GM13977 (cell line): ENCODE measurements around the gene SCAF4.

Source experiments
- DNase-seq: peaks from one replicate; pipeline ENCODE4 v3.0.0; 2012; ENCODE audit warnings: low spot score
- in situ Hi-C: fragments of 300-500 bp; cut with MboI; formaldehyde crosslinking; loops from one replicate; pipeline ENCODE4 v1.12.0; 2022; ENCODE audit warnings: low sequenced_read_pairs, low pct_unique_long_range_greater_than_20kb, mixed read lengths, inconsistent platforms; ENCODE audit not compliant: unreplicated experiment
- TF ChIP-seq, protein P1 (sequence below): IDR thresholded peaks from 2 replicates; pipeline ENCODE4 v1.5.1; 2012; ENCODE audit warnings: mild to moderate bottlenecking, control low read depth; ENCODE audit not compliant: insufficient read depth; ENCODE audit errors: extremely low read depth, missing control alignments

The SCAF4 gene

DNA sequence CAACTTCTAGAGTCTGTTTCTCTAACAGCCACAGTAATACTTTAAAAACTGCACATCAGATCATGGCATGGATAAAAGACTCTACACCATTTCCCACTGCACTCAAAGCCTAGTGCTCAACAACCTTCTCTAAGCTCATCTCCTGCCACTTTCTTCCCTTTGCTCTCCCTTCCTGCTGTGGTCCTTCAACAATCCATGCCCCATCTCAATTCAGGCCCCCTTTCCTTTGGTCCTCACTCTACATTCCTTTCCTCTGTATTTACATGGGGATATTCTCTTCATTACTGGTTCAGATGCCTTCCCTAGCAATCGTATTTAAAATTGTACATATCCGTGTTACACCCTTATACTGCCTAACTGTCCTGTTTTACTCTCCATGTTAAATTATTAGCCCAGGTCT, 53.4 kb downstream of the SCAF4 start:
- TF ChIP-seq, protein P1, sequence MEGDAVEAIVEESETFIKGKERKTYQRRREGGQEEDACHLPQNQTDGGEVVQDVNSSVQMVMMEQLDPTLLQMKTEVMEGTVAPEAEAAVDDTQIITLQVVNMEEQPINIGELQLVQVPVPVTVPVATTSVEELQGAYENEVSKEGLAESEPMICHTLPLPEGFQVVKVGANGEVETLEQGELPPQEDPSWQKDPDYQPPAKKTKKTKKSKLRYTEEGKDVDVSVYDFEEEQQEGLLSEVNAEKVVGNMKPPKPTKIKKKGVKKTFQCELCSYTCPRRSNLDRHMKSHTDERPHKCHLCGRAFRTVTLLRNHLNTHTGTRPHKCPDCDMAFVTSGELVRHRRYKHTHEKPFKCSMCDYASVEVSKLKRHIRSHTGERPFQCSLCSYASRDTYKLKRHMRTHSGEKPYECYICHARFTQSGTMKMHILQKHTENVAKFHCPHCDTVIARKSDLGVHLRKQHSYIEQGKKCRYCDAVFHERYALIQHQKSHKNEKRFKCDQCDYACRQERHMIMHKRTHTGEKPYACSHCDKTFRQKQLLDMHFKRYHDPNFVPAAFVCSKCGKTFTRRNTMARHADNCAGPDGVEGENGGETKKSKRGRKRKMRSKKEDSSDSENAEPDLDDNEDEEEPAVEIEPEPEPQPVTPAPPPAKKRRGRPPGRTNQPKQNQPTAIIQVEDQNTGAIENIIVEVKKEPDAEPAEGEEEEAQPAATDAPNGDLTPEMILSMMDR: no peak
- DNase-seq: no peak
- in situ Hi-C loops: no loop called here

DNA sequence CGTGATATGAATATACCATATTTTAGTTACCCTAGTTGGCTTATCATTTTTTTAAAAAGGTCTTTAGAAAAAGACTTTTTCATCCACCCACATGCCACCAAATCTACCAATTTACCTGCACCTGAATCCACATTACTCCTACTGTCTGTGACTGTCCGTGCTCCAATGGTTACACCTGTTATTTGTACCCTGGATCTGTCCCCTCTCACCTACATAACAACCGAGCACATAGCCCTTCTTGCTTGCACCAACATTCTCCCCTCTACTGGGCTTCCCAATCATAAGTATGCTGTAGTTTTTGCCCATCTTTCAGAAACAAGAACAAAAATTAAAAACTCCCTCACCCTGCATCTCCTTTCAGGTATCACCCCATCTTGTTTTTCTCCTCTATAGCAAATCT, 54.9 kb downstream of the SCAF4 start:
- in situ Hi-C loops: no loop called here
- DNase-seq: no peak
- TF ChIP-seq, protein P1: no peak

DNA sequence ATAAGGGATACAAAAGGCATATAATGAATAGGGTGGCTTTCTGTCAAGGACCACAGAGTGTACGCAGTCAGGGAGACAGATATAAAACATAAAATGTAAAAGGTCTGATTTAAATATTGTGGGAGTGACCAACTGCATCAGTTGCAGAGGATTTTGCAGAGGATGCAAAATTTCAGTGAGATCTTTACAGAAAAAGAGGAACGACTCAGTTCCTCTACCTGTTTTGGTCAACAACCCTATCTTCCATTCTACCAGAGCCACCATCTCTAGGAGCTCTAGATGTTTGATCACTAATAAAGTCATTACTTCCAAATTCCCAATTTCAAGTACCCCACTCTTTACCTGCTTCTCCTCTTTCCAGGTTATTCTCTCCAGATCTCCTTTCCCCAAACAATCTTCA, 56.0 kb downstream of the SCAF4 start:
- TF ChIP-seq, protein P1: no peak
- DNase-seq: no peak
- in situ Hi-C loops: no loop called here

DNA sequence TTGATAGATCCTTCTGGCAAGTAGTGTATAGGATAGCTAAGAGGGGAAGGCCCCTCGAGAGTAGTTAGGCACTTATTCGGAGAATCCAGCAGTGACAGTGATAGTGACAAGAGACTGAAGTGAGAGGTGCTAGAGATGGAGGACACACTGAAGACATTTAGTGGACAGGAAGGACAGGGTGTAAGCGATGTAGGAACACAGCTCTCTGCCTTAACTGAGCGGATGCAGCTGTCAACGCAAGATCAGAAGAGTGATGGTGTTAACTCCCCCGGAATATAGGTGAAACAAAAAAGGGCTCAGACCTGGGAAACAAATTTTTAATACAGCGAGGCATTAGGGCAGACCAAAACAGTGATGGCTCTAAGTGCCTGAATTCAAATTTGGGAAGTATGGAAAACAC, 56.6 kb downstream of the SCAF4 start:
- in situ Hi-C loops: no loop called here
- TF ChIP-seq, protein P1: no peak
- no peak for DNase-seq

DNA sequence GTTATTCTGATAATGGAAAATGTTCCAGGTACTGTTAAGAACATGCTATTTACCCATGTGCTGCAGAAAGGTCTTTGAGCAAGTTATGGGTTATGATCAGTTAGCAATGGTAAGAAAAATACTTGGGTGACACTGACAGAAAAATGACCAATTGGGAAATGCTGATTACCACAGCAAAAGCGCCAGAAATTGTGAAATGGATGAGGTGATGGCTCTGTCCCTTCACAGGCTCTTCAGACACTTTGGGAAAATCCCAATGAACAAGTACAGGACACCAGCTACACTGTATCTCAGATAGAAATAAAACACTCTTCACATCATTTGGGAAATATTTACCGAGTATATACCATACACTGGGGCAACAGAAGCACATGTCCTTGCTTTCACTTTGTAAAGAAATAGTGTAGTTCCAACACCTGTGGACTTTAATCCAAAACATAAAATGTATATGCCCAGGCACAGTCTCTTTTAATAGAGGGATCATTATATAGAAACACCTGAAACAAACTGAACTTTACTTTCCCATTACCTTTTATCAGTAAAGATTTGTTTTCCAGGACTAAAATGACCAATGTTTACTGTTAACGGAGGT, 58.5 kb downstream of the SCAF4 start:
- TF ChIP-seq, protein P1: no peak
- in situ Hi-C loops: no loop called here
- no peak for DNase-seq

DNA sequence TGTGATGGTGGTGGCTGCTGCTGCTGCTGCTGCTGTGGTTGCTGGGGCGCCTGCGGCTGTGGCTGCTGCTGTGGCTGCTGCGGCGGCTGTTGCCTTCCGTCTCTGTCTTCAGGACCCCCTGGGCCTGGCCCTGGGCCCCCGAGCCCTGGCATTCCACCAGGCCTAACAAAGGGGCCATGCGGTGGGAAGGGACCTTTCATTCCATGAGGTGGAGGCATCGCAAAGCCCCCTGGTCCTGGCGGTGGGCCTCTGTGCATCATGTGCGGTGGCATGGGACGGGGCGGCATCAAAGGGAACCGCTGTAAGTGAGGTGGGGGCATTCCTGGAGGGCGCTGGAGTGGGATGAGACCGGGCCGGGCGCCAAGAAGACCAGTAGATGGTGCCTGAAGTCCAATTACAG, 60.0 kb downstream of the SCAF4 start:
- TF ChIP-seq, protein P1: no peak
- in situ Hi-C loops: no loop called here
- DNase-seq: no peak
